SH-SY5Y (cell line): ENCODE results near the gene MORF4L2.

ENCODE experiments used
- GATA2 ChIP-seq: IDR thresholded peaks from 2 replicates; pipeline ENCODE4 v1.6.1; 2011; ENCODE audit warnings: mild to moderate bottlenecking, low read depth, low read length
- GATA3 ChIP-seq: IDR thresholded peaks from 2 replicates; pipeline ENCODE4 v1.6.1; 2011; ENCODE audit warnings: low read depth, mild to moderate bottlenecking, low read length, moderate library complexity

DNA sequence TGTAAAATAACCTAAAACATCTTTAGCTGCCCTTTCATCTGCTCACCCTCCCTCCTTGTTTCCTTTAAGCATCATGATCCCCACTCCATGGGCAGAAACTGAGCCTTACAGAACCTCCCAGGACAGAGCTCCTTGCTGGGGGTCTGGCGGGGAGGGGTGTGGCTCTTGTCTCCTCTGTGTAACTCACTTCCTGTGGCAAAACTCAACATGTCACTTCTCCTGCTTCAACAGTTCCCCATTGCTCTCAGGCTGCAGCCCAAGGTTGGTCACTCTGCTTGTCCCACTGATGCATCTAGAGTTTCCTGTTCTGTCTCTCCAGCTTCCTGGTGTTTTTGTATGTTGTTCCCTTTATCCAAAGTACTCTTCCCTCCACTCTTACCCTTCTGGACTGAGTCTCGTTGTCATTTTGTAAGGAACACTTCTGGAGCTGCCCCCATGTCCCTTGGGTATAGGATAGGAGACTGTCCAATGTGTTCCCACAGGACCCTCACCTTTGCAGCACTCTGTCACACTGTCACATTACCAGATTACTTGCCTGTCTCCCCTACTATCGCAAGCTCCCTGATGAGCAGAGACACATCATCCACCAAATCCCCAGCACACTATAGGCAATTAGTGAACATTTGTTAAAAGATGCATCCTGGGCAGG lies 43.8 kb upstream of the MORF4L2 start:
- TF ChIP-seq GATA2 = no peak
- TF ChIP-seq GATA3 = no peak
